ENCODE data around the gene NUB1.

Gene NUB1

DNA sequence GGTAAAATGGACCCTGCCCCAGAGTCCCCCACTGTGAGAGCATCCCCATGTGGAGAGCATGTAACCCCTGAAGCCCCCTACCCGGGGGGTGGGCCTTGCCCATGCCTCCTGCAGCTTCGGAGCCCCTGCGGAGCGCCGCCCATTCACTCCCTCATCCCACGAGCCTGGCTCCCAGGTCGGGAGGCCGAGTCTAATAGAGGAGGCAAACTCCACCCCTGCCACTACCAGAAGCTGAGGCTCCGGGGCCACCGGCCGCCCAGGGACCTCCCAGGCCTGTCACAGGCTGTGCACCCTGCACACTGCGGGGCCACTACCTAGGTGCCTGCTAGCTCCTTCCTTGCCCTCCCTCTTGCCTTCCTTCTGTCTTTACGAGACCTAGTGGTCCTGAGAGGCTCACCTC is 50.8 kb downstream of the NUB1 start:
- H3K27ac ChIP-seq (ENCODE audit: low read length) = no peak overlapping the region
- no peak overlapping the region for H3K4me3 ChIP-seq (ENCODE audit: low read depth in 1 of 2, low read length in 2 of 2)
- no peak overlapping the region for H2AFZ ChIP-seq (ENCODE audit: low read depth, low read length)
- no peaks in the 10 kb centered on the region for H4K20me1 ChIP-seq (ENCODE audit: insufficient read depth, low read length)
- H3K79me2 ChIP-seq (ENCODE audit: insufficient read depth, low read length) = no peaks in the 10 kb centered on the region
- peaks cover 12% of the 10 kb centered on the region; the same call in 1 of the 2 replicates for H3K36me3 ChIP-seq (ENCODE audit: insufficient read depth, low read length)
- H3K9me3 ChIP-seq (ENCODE audit: insufficient read depth, low read length, severe bottlenecking) = peaks cover under 1% of the 10 kb centered on the region
- no peak for DNase-seq
- H3K4me2 ChIP-seq (ENCODE audit: insufficient read depth, low read length) = no peak overlapping the region
- no peaks in the 10 kb centered on the region for H3K4me1 ChIP-seq (ENCODE audit: insufficient read depth, low read length)
- no peak overlapping the region for H3K9ac ChIP-seq (ENCODE audit: low read depth, low read length)
- no peaks in the 10 kb centered on the region for H3K27me3 ChIP-seq (ENCODE audit: insufficient read depth, low read length, poor library complexity)
- ATAC-seq (ENCODE audit: insufficient read depth, low read depth) = no peak
- TF ChIP-seq EZH2 (IDR thresholded peaks at IDR 0.05; ENCODE audit: borderline replicate concordance, low read depth, low read length, severe bottlenecking) = no peak
- TF ChIP-seq, protein P1, sequence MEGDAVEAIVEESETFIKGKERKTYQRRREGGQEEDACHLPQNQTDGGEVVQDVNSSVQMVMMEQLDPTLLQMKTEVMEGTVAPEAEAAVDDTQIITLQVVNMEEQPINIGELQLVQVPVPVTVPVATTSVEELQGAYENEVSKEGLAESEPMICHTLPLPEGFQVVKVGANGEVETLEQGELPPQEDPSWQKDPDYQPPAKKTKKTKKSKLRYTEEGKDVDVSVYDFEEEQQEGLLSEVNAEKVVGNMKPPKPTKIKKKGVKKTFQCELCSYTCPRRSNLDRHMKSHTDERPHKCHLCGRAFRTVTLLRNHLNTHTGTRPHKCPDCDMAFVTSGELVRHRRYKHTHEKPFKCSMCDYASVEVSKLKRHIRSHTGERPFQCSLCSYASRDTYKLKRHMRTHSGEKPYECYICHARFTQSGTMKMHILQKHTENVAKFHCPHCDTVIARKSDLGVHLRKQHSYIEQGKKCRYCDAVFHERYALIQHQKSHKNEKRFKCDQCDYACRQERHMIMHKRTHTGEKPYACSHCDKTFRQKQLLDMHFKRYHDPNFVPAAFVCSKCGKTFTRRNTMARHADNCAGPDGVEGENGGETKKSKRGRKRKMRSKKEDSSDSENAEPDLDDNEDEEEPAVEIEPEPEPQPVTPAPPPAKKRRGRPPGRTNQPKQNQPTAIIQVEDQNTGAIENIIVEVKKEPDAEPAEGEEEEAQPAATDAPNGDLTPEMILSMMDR (IDR thresholded peaks at IDR 0.05; ENCODE audit: borderline replicate concordance, extremely low read depth, low read length, poor library complexity, severe bottlenecking) = no peak

DNA sequence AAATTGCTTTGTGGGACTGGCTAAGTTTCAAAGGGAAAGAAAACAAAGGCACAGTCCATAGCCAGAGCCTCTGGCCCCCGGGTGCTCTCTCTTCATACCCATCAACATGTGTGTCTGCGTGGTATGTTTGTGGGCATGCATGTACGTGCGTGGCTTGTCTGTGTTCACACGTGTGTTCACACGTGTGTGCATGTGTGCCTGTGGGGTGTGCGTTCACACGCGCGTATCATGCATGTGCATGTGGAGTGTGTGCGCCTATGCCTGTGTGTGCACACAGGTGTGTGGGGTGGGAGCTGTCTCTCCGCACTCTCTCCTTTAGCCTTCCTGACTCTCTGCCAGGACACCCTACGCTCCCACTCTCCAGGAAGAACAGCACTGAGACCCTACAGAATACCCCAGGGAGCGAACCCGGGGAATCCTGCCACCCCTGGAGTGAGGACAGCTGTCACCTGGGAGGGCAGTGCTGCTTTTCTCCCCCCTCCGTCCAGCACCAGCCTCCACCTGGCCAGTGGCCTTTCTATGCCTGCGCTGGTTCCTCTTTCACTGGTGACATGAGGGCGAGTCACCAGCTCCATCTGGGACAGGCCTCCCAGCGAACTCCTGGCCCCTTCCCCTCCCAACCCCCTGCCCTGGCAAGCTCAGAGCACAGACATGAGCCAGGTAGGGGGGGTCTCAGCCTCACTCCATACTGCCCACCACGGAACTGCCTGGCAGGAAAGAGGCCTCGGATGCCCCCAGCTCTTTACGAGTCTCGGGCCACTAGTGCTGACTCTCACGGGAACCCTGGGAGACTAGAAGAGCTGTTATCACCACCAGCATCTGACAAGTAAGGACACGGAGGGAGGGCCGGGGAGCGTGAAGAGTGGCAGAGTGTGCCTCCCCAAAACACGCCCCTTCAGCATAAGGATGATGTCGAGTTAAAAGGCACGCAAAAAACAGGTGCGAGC is 51.7 kb downstream of the NUB1 start:
- no peaks in the 10 kb centered on the region for H4K20me1 ChIP-seq (ENCODE audit: insufficient read depth, low read length)
- H3K4me1 ChIP-seq (ENCODE audit: insufficient read depth, low read length) = no peaks in the 10 kb centered on the region
- no peaks in the 10 kb centered on the region for H3K27me3 ChIP-seq (ENCODE audit: insufficient read depth, low read length, poor library complexity)
- no peak overlapping the region for H3K4me3 ChIP-seq (ENCODE audit: low read depth in 1 of 2, low read length in 2 of 2)
- no peak overlapping the region for H3K4me2 ChIP-seq (ENCODE audit: insufficient read depth, low read length)
- H2AFZ ChIP-seq (ENCODE audit: low read depth, low read length) = no peak overlapping the region
- DNase-seq (no peak), ATAC-seq (ENCODE audit: insufficient read depth, low read depth) (peak; percentile 44; the same call in 1 of the 3 replicates)
- H3K9ac ChIP-seq (ENCODE audit: low read depth, low read length) = no peak overlapping the region
- H3K9me3 ChIP-seq (ENCODE audit: insufficient read depth, low read length, severe bottlenecking) = peaks cover 7% of the 10 kb centered on the region
- TF ChIP-seq EZH2 (IDR thresholded peaks at IDR 0.05; ENCODE audit: borderline replicate concordance, low read depth, low read length, severe bottlenecking) = no peak
- TF ChIP-seq, protein P1 (IDR thresholded peaks at IDR 0.05; ENCODE audit: borderline replicate concordance, extremely low read depth, low read length, poor library complexity, severe bottlenecking) = no peak
- no peaks in the 10 kb centered on the region for H3K79me2 ChIP-seq (ENCODE audit: insufficient read depth, low read length)
- H3K27ac ChIP-seq (ENCODE audit: low read length) = no peak overlapping the region
- H3K36me3 ChIP-seq (ENCODE audit: insufficient read depth, low read length) = peaks cover 18% of the 10 kb centered on the region

DNA sequence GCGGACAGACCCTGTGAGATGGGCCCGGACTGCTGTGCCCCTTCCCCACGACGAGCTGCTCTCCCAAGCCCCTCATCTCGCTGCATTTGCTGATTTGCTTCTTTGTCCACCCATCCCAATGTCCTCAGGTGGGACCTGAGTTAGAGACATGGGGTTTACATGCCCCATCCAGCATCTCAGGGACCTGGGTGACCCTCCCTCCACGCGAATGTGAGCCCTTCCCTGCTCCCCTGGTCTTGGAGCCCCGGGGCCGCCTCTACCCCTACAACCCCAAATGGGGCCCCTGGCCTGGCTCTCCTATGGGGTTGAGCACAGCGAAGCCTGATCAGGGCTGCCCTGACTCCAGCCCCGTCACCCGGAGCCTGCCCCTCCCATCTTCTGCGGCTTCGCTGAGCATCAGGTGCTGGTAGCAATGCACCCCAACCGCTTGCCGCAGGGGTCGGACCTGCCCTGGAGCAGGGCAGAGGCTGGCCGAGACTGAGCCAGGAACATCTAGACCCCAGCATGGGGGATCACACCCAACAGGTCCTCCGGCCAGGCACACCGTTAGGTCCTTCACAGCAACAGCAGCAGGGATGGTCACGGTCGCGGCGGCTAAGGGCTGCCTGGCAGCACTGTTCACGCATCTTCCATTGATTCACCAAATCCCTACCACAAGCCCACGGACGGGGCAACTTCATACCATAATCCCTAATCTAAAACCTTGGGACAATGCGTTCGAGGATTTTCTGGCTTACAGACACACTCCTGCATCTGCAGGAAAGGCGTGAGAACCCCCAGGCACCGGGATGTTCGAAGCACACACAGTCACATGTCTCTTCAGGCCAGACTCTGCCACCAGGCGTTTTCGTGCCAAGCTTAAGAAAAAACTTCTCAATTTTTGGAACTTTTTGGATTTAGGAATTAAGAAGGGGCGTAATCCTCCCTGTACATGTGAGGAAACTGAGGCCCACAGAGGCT is 52.7 kb downstream of the NUB1 start:
- peaks cover 7% of the 10 kb centered on the region for H3K9me3 ChIP-seq (ENCODE audit: insufficient read depth, low read length, severe bottlenecking)
- peaks cover 26% of the 10 kb centered on the region for H3K36me3 ChIP-seq (ENCODE audit: insufficient read depth, low read length)
- no peak overlapping the region for H3K27ac ChIP-seq (ENCODE audit: low read length)
- no peak overlapping the region for H3K9ac ChIP-seq (ENCODE audit: low read depth, low read length)
- ATAC-seq (ENCODE audit: insufficient read depth, low read depth) = no peak
- DNase-seq = no peak
- no peaks in the 10 kb centered on the region for H3K27me3 ChIP-seq (ENCODE audit: insufficient read depth, low read length, poor library complexity)
- H3K4me3 ChIP-seq (ENCODE audit: low read depth in 1 of 2, low read length in 2 of 2) = no peak overlapping the region
- TF ChIP-seq, protein P1 (IDR thresholded peaks at IDR 0.05; ENCODE audit: borderline replicate concordance, extremely low read depth, low read length, poor library complexity, severe bottlenecking) = no peak
- no peak for TF ChIP-seq EZH2 (IDR thresholded peaks at IDR 0.05; ENCODE audit: borderline replicate concordance, low read depth, low read length, severe bottlenecking)
- no peak overlapping the region for H2AFZ ChIP-seq (ENCODE audit: low read depth, low read length)
- H3K4me2 ChIP-seq (ENCODE audit: insufficient read depth, low read length) = no peak overlapping the region
- no peaks in the 10 kb centered on the region for H3K4me1 ChIP-seq (ENCODE audit: insufficient read depth, low read length)
- H3K79me2 ChIP-seq (ENCODE audit: insufficient read depth, low read length) = no peaks in the 10 kb centered on the region
- no peaks in the 10 kb centered on the region for H4K20me1 ChIP-seq (ENCODE audit: insufficient read depth, low read length)
